ENCODE results near the gene XXYLT1.
"Not testable (repeated sequence)": the region's sequence is repeated elsewhere in the genome, so short reads cannot be mapped to it uniquely, and the experiment has no call there.

Gene XXYLT1

GRCh38 chr3:195226900-195227447 lies 44.0 kb downstream of the XXYLT1 start:
- no peak for DNase-seq (ENCODE audit: low read depth)

DNA sequence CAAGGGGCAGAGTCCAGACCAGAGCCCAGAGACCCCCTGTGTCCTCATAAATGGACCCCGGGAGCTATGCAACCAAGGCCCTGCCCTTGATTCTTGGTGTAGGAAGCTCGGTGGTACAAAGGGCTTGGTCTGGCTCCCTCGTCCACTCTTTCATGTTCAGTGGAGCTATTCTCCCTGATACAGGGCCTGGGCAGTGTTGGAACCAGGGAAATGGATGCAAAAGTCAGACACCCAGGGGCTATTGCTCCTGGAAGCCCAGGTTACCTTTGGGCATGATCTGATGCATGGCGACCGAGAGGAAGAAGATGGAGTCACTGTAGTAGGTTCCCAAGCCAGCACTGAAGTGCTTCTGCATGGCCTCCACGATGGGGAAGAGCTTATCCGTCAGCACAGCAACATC lies 44.5 kb downstream of the XXYLT1 start:
- no peak for DNase-seq (ENCODE audit: low read depth)

GRCh38 chr3:195224980-195225580 lies 45.9 kb downstream of the XXYLT1 start:
- DNase-seq (ENCODE audit: low read depth), result no peak

GRCh38 chr3:195224156-195224979 lies 46.6 kb downstream of the XXYLT1 start:
- no peak for DNase-seq (ENCODE audit: low read depth)

- DNase-seq (ENCODE audit: low read depth), result no peak
Observed at GRCh38 chr3:195221876-195222617, 48.9 kb downstream of the XXYLT1 start.

DNA sequence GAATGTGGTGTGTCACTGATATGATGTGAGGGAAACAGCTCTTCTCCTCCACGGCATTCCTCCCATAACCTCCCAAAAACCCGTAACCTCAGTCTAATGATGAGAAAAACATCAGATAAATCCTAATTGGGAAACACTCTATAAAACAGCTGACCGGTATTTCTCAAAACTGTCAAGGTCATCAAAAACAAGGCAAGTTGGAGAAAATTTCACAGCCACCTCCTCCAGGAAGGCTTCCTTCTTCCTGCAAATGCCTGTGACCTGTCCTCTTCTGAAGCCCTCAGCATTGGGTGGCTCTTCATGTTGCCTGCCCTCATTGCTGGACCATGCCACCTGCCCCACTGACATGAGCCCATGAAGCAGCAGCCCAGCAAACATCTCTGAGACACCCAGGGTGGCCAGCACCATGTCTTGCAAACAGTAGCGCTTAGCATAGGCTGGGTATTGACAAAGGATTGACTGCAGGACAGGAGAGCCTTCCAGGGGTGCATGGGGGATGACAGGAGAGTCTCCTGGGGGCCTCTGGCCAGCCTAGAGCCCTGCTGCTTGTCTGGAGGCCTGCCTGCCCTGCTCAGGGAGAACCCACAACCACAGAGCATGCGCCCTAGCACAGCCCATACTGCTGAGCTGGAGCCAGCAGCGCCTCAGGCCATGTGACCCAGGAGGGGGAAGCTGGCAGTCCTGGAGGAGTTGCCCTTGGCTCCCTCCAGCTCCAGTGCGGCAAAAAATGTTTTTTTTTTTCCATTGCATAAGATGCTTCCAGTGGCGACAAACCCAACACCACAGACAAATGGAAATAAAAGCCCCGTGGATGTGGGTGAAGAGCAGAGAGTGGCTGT lies 49.7 kb downstream of the XXYLT1 start:
- DNase-seq (ENCODE audit: low read depth), result no peak

- no peak for DNase-seq (ENCODE audit: low read depth)
Observed at GRCh38 chr3:195219351-195220230, 51.4 kb downstream of the XXYLT1 start.

GRCh38 chr3:195218331-195218730 lies 52.6 kb downstream of the XXYLT1 start:
- DNase-seq (ENCODE audit: low read depth), result not testable (repeated sequence)

DNA sequence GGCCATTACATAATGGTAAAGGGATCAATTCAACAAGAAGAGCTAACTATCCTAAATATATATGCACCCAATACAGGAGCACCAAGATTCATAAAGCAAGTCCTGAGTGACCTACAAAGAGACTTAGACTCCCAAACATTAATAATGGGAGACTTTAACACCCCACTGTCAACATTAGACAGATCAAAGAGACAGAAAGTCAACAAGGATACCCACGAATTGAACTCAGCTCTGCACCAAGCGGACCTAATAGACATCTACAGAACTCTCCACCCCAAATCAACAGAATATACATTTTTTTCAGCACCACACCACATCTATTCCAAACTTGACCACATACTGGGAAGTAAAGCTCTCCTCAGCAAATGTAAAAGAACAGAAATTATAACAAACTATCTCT lies 55.4 kb downstream of the XXYLT1 start:
- not testable (repeated sequence) for DNase-seq (ENCODE audit: low read depth)

DNA sequence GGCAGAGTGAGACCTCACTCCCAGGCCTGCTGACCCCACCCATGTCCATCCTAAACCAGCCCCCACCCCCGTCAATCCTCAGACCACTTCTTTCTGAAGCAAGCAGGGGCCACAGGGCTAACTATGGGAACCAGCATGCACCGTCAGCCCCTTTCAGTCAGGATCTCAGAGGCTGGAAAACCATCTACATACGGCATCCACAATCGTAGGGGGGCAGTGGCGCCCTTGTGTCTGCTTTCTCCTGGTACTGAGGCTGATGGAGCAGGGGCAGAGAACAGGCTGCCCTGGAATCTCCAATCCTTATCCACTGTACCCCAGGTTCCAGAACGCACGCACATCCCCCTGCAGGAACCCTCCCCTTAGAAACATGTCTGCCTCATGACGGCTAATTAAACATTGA lies 56.6 kb downstream of the XXYLT1 start:
- no peak for DNase-seq (ENCODE audit: low read depth)

- no peak for DNase-seq (ENCODE audit: low read depth)
Observed at GRCh38 chr3:195213639-195214315, 57.2 kb downstream of the XXYLT1 start.

- no peak for DNase-seq (ENCODE audit: low read depth)
Observed at GRCh38 chr3:195212749-195213375, 58.1 kb downstream of the XXYLT1 start.

- DNase-seq (ENCODE audit: low read depth), result no peak
Observed at GRCh38 chr3:195212033-195212748, 58.8 kb downstream of the XXYLT1 start.

DNA sequence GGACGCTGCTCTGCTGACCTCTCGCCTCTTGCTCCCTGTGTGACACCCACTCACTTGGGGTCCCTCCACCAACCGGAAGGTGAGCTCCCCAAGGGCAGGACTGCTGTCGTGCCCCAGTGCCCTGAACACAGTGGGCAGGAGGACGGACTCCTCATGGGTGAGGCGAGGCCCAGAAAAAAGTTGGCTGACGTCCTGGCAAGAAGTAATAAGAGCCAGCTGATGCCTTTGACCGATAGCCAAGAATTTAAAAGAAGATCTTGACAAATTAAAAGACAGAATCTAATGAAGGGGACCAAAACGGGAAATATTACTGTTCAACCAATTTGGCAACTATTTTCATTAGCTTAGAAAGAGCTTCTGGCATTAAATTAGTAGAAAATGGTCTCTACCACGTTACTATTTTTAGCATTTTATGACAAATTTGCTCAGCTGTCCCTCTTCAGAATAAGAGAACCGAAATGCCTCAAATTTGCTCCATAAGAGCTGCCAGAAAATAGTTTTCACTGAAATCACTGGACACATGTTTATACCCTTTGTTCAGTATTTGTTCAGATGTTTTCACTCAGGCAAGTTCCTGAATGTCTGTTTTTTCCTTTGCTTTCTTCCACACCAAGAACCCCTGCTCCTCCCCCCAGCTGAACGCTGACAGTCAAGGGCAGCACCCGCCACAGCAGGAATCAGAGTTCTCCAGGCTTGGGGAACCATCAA lies 60.5 kb downstream of the XXYLT1 start:
- no peak for DNase-seq (ENCODE audit: low read depth)

DNA sequence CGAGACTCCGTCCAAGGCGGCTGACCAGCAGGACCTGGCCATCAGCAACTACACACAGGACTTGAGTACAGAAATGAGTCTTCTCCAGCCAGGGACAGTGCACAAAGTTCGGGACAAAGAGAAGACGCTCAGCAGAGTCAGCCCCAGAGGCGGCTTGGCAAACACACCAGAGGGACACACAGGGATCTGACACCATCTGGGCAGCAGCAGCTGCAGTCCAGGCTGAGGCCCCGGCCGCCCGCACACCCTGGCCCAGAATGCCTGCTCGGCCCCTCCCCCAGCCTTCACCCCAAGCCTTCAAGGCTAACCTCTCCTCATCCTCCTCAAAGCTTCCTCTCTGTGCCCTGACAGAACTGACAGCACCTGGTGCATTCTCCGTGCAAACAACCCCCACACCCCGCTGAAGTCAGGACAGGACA lies 61.1 kb downstream of the XXYLT1 start:
- no peak for DNase-seq (ENCODE audit: low read depth)

DNA sequence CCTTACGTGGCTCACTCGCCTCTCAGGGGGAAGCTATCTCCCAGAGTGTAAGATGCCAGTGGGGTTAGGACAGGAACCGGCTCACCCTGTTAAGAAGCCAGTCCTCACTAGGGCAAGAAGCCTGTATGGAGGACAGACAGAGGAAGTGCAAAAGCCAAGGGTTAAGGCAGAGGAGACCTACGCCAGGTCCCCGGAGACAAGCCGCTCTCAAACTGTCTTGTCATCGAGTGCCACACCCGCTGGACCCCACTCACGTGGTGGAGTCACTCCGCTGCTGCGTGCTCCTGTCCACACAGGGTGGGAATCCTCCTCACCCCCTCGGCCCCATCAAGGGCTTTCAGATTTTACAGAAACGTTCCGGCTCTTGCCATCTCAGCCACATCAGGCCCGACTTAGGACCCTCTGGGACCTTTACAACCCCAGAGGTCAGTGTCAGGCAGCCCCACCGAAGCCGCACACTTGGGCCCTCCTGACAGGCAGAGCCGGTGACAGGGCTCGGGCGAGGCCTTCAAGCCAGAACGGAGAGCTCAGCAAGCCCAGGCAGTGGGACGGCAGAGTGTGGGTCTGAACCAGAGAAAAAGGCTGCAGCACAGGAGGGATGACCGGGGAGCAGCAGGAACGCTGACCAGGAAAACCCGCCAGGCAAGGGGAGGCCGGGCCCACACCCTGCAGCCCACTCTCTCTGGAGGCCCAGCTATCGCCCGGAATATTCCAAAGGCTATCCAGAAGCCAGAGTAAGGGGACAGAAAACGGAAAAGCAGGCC lies 61.7 kb downstream of the XXYLT1 start:
- DNase-seq (ENCODE audit: low read depth), result no peak

- DNase-seq (ENCODE audit: low read depth), result no peak
Observed at GRCh38 chr3:195208631-195209030, 62.3 kb downstream of the XXYLT1 start.

- no peak for DNase-seq (ENCODE audit: low read depth)
Observed at GRCh38 chr3:195208183-195208582, 62.8 kb downstream of the XXYLT1 start.
